ENCODE results near the gene TMEM120A.
"Not testable (repeated sequence)": the region's sequence is repeated elsewhere in the genome, so short reads cannot be mapped to it uniquely, and the experiment has no call there.

TMEM120A gene

GRCh38 chr7:76009672-76010600 lies 15.5 kb upstream of the TMEM120A start:
- Mint-ChIP-seq H3K4me1 (peaks cover 20% of the 10 kb centered on the region), H3K27ac (peak overlapping the region in 2 of 3 experiments; percentile 41 to 56), H3K27me3 (ENCODE audit: low read depth) (no peaks in the 10 kb centered on the region), H3K9me3 (no peaks in the 10 kb centered on the region), H3K36me3 (ENCODE audit: low read depth) (peaks cover 23% of the 10 kb centered on the region), H3K4me3 (peak overlapping the region in 1 of 3 experiments; percentile 28)
- TF ChIP-seq, protein P1, sequence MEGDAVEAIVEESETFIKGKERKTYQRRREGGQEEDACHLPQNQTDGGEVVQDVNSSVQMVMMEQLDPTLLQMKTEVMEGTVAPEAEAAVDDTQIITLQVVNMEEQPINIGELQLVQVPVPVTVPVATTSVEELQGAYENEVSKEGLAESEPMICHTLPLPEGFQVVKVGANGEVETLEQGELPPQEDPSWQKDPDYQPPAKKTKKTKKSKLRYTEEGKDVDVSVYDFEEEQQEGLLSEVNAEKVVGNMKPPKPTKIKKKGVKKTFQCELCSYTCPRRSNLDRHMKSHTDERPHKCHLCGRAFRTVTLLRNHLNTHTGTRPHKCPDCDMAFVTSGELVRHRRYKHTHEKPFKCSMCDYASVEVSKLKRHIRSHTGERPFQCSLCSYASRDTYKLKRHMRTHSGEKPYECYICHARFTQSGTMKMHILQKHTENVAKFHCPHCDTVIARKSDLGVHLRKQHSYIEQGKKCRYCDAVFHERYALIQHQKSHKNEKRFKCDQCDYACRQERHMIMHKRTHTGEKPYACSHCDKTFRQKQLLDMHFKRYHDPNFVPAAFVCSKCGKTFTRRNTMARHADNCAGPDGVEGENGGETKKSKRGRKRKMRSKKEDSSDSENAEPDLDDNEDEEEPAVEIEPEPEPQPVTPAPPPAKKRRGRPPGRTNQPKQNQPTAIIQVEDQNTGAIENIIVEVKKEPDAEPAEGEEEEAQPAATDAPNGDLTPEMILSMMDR (IDR thresholded peaks at IDR 0.05; ENCODE audit: unreplicated experiment in 3 of 3), result no peak

DNA sequence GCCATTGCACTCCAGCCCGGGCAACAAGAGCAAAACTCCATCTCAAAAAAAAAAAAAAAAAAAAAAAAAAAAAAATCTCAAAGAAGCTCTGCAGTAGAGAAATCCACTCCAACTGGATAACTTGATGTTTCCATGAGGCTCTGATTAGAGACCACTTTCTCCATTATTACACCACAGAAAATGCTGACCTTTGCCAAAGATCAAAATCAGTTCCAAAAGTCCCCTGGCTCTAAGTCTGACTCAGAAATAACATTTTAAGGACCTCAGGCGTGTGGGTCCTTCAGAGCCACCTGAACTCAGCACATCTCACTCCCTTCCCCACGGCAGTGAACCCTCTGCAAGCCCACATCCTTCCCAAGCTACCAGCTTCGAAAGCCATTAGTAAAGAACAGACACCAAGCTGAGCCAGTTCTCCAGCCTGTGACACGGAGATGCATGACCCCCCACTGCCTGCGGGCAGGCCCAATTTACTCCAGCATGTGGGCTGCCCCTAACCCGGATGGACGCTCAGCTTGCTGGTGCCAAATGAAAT lies 13.8 kb upstream of the TMEM120A start:
- H3K4me1 Mint-ChIP-seq, result peaks cover 20% of the 10 kb centered on the region
- H3K27ac Mint-ChIP-seq, result no peak overlapping the region
- no peaks in the 10 kb centered on the region for H3K27me3 Mint-ChIP-seq (ENCODE audit: low read depth)
- no peak overlapping the region for H3K4me3 Mint-ChIP-seq
- no peaks in the 10 kb centered on the region for H3K9me3 Mint-ChIP-seq
- TF ChIP-seq, protein P1 (IDR thresholded peaks at IDR 0.05; ENCODE audit: unreplicated experiment in 3 of 3), result no peak
- H3K36me3 Mint-ChIP-seq (ENCODE audit: low read depth), result peaks cover 25% of the 10 kb centered on the region

DNA sequence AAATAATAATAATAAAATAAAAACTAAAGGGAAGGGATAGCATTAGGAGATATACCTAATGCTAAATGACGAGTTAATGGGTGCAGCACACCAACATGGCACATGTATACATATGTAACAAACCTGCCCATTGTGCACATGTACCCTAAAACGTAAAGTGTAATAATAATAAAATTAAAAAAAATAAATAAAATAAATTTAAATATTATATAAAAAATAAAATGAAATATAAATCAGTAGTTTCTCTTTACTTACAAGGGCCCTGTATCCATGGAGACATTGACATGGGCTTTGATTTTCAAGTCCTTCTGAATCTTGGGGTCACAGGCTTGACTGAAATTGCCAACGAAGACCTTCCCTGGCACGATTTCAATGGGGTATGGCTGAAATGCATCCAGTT lies 10.6 kb upstream of the TMEM120A start:
- peaks cover 29% of the 10 kb centered on the region for H3K36me3 Mint-ChIP-seq (ENCODE audit: low read depth)
- not testable (repeated sequence) for H3K4me3 Mint-ChIP-seq; H3K4me1 Mint-ChIP-seq; H3K27me3 Mint-ChIP-seq (ENCODE audit: low read depth); H3K9me3 Mint-ChIP-seq; H3K27ac Mint-ChIP-seq

DNA sequence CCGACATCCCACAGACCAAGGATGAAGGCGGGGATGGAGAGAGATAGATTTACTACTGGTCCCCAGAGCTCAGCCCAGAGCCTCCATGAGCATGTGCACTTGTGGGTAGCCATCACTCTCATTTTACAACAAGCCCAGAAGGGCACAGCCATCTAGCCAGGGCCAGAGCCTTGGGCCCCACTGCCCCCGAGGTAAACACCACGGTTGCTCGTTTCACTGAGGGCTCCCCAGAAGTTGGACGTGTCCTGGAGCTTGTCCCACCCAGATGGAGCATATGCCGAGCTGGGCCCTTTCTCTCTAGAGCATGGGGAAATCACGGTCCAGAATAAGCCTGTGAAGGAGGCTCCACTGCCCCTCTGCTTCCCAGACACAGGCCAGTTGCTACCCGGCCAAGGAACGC lies 9.0 kb upstream of the TMEM120A start:
- H3K27me3 Mint-ChIP-seq (ENCODE audit: low read depth), result no peaks in the 10 kb centered on the region
- H3K9me3 Mint-ChIP-seq, result no peaks in the 10 kb centered on the region

GRCh38 chr7:76002822-76003221 lies 8.4 kb upstream of the TMEM120A start:
- H3K4me1 Mint-ChIP-seq, result no peaks in the 10 kb centered on the region
- H3K27ac Mint-ChIP-seq, result no peak overlapping the region
- H3K36me3 Mint-ChIP-seq (ENCODE audit: low read depth), result peaks cover 40% of the 10 kb centered on the region
- TF ChIP-seq, protein P1 (IDR thresholded peaks at IDR 0.05; ENCODE audit: unreplicated experiment in 3 of 3), result no peak
- H3K27me3 Mint-ChIP-seq (ENCODE audit: low read depth), result no peaks in the 10 kb centered on the region
- no peaks in the 10 kb centered on the region for H3K9me3 Mint-ChIP-seq
- no peak overlapping the region for H3K4me3 Mint-ChIP-seq

More for the DNA sequence above, 9.0 kb upstream of the TMEM120A start:
- TF ChIP-seq, protein P1 (IDR thresholded peaks at IDR 0.05; ENCODE audit: unreplicated experiment in 3 of 3), result no peak
- no peak overlapping the region for H3K4me3 Mint-ChIP-seq
- peaks cover 41% of the 10 kb centered on the region for H3K36me3 Mint-ChIP-seq (ENCODE audit: low read depth)
- H3K4me1 Mint-ChIP-seq, result no peaks in the 10 kb centered on the region
- no peak overlapping the region for H3K27ac Mint-ChIP-seq

DNA sequence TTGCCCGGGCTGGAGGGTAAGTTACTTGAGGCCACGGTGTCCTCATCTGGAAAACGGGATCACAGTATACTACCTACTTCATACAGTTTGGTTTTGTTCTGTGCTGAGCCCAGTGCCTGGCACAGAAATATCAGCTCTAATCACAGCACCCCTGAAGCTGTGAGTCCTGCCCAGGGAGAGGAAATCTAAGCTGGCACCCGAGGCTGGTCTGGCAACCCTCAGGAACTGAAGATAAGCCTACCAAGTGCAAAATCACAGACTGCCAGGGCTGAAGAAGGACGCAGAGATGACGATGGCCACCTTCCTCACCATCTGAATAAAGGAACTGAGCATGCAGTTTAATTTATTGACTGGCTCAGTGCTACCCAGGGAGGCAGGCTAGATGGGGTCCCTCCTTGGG lies 7.7 kb upstream of the TMEM120A start:
- no peaks in the 10 kb centered on the region for H3K27me3 Mint-ChIP-seq (ENCODE audit: low read depth)
- no peak overlapping the region for H3K27ac Mint-ChIP-seq
- H3K4me3 Mint-ChIP-seq, result no peak overlapping the region
- H3K36me3 Mint-ChIP-seq (ENCODE audit: low read depth), result peaks cover 47% of the 10 kb centered on the region
- H3K4me1 Mint-ChIP-seq, result no peaks in the 10 kb centered on the region
- no peaks in the 10 kb centered on the region for H3K9me3 Mint-ChIP-seq
- TF ChIP-seq, protein P1 (IDR thresholded peaks at IDR 0.05; ENCODE audit: unreplicated experiment in 3 of 3), result no peak

Measured in nephron (organoid).